H9 (cell line): Measurements from ENCODE around the gene NTF3. TPM values are rescaled to one million over a fixed set of nuclear protein-coding genes. Genes with fewer than 3 reads are reported as not detected.

Experiments
- DNase-seq: peaks from one replicate; pipeline ENCODE4 v3.0.0-alpha.2; 2017
- H2AFZ ChIP-seq: one replicate; pipeline ENCODE4 v1.6.1; 2013; ENCODE audit warnings: mild to moderate bottlenecking, low read length, control low read depth, moderate library complexity
- H2AK5ac ChIP-seq: 2 replicates; pipeline ENCODE4 v1.6.1; 2013; ENCODE audit warnings: low read length, control low read depth, mixed read lengths; ENCODE audit not compliant: insufficient read length
- H2BK120ac ChIP-seq: one replicate; pipeline ENCODE4 v1.6.1; 2013; ENCODE audit warnings: low read depth, mild to moderate bottlenecking, low read length, control low read depth, inconsistent platforms; ENCODE audit not compliant: poor library complexity, severe bottlenecking
- H2BK12ac ChIP-seq: 2 replicates; pipeline ENCODE4 v1.6.1; 2013; ENCODE audit warnings: low read length, control low read depth, mixed read lengths, low read depth; ENCODE audit not compliant: insufficient read length
- H2BK15ac ChIP-seq: 2 replicates; pipeline ENCODE4 v1.6.1; 2013; ENCODE audit warnings: low read depth, low read length, control low read depth
- H2BK20ac ChIP-seq: one replicate; pipeline ENCODE4 v1.6.1; 2013; ENCODE audit warnings: low read depth, mild to moderate bottlenecking, low read length, control low read depth, inconsistent platforms; ENCODE audit not compliant: poor library complexity, severe bottlenecking
- H2BK5ac ChIP-seq: 2 replicates; pipeline ENCODE4 v1.6.1; 2013; ENCODE audit warnings: low read length, control low read depth, mixed read lengths; ENCODE audit not compliant: insufficient read length
- H3K14ac ChIP-seq: 2 replicates; pipeline ENCODE4 v1.6.1; 2013; ENCODE audit warnings: low read length, control low read depth; ENCODE audit not compliant: insufficient read depth
- H3K18ac ChIP-seq: 2 replicates; pipeline ENCODE4 v1.6.1; 2013; ENCODE audit warnings: low read depth, mild to moderate bottlenecking, mixed read lengths, low read length, control low read depth; ENCODE audit not compliant: insufficient read length
- H3K23ac ChIP-seq: 2 replicates; pipeline ENCODE4 v1.6.1; 2013; ENCODE audit warnings: low read length, control low read depth, mixed read lengths, low read depth; ENCODE audit not compliant: insufficient read length
- H3K23me2 ChIP-seq: 2 replicates; pipeline ENCODE4 v1.6.1; 2013; ENCODE audit warnings: low read depth, mild to moderate bottlenecking, mixed read lengths, low read length, control low read depth; ENCODE audit not compliant: insufficient read length, poor library complexity, severe bottlenecking
- H3K27ac ChIP-seq: 2 replicates; pipeline ENCODE4 v1.5.1; 2013; ENCODE audit warnings: low read length, control low read depth, mixed read lengths, low read depth; ENCODE audit not compliant: insufficient read length
- H3K27me3 ChIP-seq: 2 replicates; pipeline ENCODE4 v1.6.1; 2013; ENCODE audit warnings: low read length, control low read depth, inconsistent platforms; ENCODE audit not compliant: insufficient read depth
- H3K4ac ChIP-seq: 2 replicates; pipeline ENCODE4 v1.6.1; 2013; ENCODE audit warnings: low read depth, mild to moderate bottlenecking, control low read depth, inconsistent platforms, low read length, moderate library complexity
- H3K4me1 ChIP-seq: 2 replicates; pipeline ENCODE4 v1.6.1; 2013; ENCODE audit warnings: low read length, control low read depth, inconsistent platforms; ENCODE audit not compliant: insufficient read depth
- H3K4me2 ChIP-seq: 2 replicates; pipeline ENCODE4 v1.6.1; 2013; ENCODE audit warnings: low read length, control low read depth, mixed read lengths; ENCODE audit not compliant: insufficient read length, insufficient read depth
- H3K56ac ChIP-seq: 2 replicates; pipeline ENCODE4 v1.6.1; 2013; ENCODE audit warnings: low read depth, mild to moderate bottlenecking, mixed read lengths, low read length, control low read depth; ENCODE audit not compliant: insufficient read length
- H3K79me1 ChIP-seq: 2 replicates; pipeline ENCODE4 v1.6.1; 2013; ENCODE audit warnings: low read depth, mild to moderate bottlenecking, moderate library complexity, low read length, control low read depth, inconsistent platforms; ENCODE audit not compliant: insufficient read depth, poor library complexity, severe bottlenecking
- H3K79me2 ChIP-seq: 2 replicates; pipeline ENCODE4 v1.6.1; 2013; ENCODE audit warnings: low read length, control low read depth, inconsistent platforms; ENCODE audit not compliant: insufficient read depth
- H3K9ac ChIP-seq: 2 replicates; pipeline ENCODE4 v1.6.1; 2013; ENCODE audit warnings: low read length, control low read depth, mixed read lengths; ENCODE audit not compliant: insufficient read length; ENCODE audit errors: extremely low read depth
- H3K9me3 ChIP-seq: one replicate; pipeline ENCODE4 v1.6.1; 2013; ENCODE audit warnings: low read depth, low read length, inconsistent platforms; ENCODE audit not compliant: control insufficient read depth
- H3T11ph ChIP-seq: one replicate; pipeline ENCODE4 v1.6.1; 2013; ENCODE audit warnings: mild to moderate bottlenecking, low read length, control low read depth, inconsistent platforms
- H4K20me1 ChIP-seq: one replicate; pipeline ENCODE4 v1.6.1; 2013; ENCODE audit not compliant: control insufficient read depth, insufficient read length, insufficient read depth
- H4K5ac ChIP-seq: 2 replicates; pipeline ENCODE4 v1.6.1; 2013; ENCODE audit warnings: low read depth, mild to moderate bottlenecking, mixed read lengths, low read length, control low read depth; ENCODE audit not compliant: insufficient read length
- H4K8ac ChIP-seq: replicated peaks from 2 replicates; pipeline ENCODE4 v1.6.1; 2013; ENCODE audit warnings: low read length, control low read depth, mixed read lengths, low read depth; ENCODE audit not compliant: insufficient read length
- H4K91ac ChIP-seq: 2 replicates; pipeline ENCODE4 v1.6.1; 2013; ENCODE audit warnings: low read depth, mild to moderate bottlenecking, moderate library complexity, mixed read lengths, low read length, control low read depth; ENCODE audit not compliant: insufficient read length
- H3K27ac Mint-ChIP-seq, 3 experiments: 2 replicates in 2 of 3; 3 replicates in 1 of 3; pipeline ENCODE4 v1.8.0; 2020 to 2021; ENCODE audit warnings: mixed read lengths in 3 of 3, mild to moderate bottlenecking in 1 of 3, moderate library complexity in 1 of 3
- H3K27me3 Mint-ChIP-seq: 2 replicates; pipeline ENCODE4 v1.8.0; 2021; ENCODE audit warnings: low read depth, mild to moderate bottlenecking, moderate library complexity, mixed read lengths
- H3K36me3 Mint-ChIP-seq, 3 experiments: 2 replicates in 2 of 3; 3 replicates in 1 of 3; pipeline ENCODE4 v1.8.0; 2020 to 2021; ENCODE audit warnings: low read depth in 3 of 3, mixed read lengths in 3 of 3; ENCODE audit not compliant: insufficient read depth in 1 of 3
- H3K4me1 Mint-ChIP-seq, 2 experiments: 2 replicates each; pipeline ENCODE4 v1.8.0; 2020; ENCODE audit warnings: mixed read lengths in 2 of 2
- H3K4me3 Mint-ChIP-seq, 2 experiments: 2 replicates in 1 of 2; 3 replicates in 1 of 2; pipeline ENCODE4 v1.8.0; 2020 to 2021; ENCODE audit warnings: mild to moderate bottlenecking in 2 of 2, mixed read lengths in 2 of 2, moderate library complexity in 1 of 2
- H3K9me3 Mint-ChIP-seq, 2 experiments: 2 replicates in 1 of 2; 3 replicates in 1 of 2; pipeline ENCODE4 v1.8.0; 2020; ENCODE audit warnings: mild to moderate bottlenecking in 2 of 2, mixed read lengths in 2 of 2, moderate library complexity in 1 of 2
- WGBS: extraction: QIAGEN DNeasy Blood & Tissue Kit; methylation state at CpG from one replicate; pipeline ENCODE4 v1.1.7; 2013; ENCODE audit warnings: missing lambda C conversion rate, low lambda C conversion rate, mixed read lengths; ENCODE audit not compliant: insufficient read length; ENCODE audit errors: extremely low coverage; 5-methylcytosine and 5-hydroxymethylcytosine counted together
- total RNA-seq: library from RNA; stranded (reverse); gene quantifications from 2 replicates; pipeline ENCODE4 v1.2.1, GENCODE V29; 2021
- TF ChIP-seq, protein P1 (sequence below): fragments of 200-600 bp; sonication (generic); conservative IDR thresholded peaks from 3 replicates; pipeline ENCODE4 v1.8.0; 2021; ENCODE audit warnings: antibody characterized with exemption, mild to moderate bottlenecking

Gene NTF3
- total RNA-seq, 1 experiment from 2014 or later, result 0.48 TPM

DNA sequence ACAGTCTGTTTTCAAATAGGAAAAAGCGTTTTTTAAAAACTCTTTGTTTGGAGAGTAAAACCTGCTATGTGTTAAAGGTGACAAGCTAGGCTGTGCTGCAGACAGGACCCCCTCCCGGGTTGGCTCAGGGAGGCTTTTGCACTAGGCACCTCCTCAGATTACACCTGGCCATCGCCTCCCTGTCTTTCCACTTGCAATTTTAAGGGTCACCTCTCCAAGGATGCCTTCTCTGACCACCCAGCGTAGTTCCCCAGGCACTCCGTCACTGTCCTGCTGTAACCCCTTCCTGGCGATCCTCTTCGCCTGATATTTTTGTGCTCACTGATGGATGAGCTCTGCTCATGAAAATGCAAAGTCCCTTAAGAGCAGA is 80.7 kb downstream of the NTF3 start:
- no peak overlapping the region for H3K4ac ChIP-seq
- no peak overlapping the region for H2BK5ac ChIP-seq
- H3K27me3 Mint-ChIP-seq, result peaks cover 12% of the 10 kb centered on the region
- no peaks in the 10 kb centered on the region for H3K79me2 ChIP-seq
- H3K36me3 Mint-ChIP-seq, result no peaks in the 10 kb centered on the region
- H3K9me3 Mint-ChIP-seq, result no peaks in the 10 kb centered on the region; a peak in 1 of 5 replicates
- H2AFZ ChIP-seq, result no peak overlapping the region
- no peaks in the 10 kb centered on the region for H3K23me2 ChIP-seq
- no peak overlapping the region for H3K14ac ChIP-seq
- TF ChIP-seq, protein P1, sequence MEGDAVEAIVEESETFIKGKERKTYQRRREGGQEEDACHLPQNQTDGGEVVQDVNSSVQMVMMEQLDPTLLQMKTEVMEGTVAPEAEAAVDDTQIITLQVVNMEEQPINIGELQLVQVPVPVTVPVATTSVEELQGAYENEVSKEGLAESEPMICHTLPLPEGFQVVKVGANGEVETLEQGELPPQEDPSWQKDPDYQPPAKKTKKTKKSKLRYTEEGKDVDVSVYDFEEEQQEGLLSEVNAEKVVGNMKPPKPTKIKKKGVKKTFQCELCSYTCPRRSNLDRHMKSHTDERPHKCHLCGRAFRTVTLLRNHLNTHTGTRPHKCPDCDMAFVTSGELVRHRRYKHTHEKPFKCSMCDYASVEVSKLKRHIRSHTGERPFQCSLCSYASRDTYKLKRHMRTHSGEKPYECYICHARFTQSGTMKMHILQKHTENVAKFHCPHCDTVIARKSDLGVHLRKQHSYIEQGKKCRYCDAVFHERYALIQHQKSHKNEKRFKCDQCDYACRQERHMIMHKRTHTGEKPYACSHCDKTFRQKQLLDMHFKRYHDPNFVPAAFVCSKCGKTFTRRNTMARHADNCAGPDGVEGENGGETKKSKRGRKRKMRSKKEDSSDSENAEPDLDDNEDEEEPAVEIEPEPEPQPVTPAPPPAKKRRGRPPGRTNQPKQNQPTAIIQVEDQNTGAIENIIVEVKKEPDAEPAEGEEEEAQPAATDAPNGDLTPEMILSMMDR, result no peak
- peak; percentile 35 for DNase-seq
- H4K20me1 ChIP-seq, result no peaks in the 10 kb centered on the region
- no peak overlapping the region for H4K8ac ChIP-seq
- H3K56ac ChIP-seq, result no peak overlapping the region
- H2AK5ac ChIP-seq, result no peak overlapping the region
- no peak overlapping the region for H4K91ac ChIP-seq
- no peak overlapping the region for H2BK15ac ChIP-seq
- no peak overlapping the region for H3K23ac ChIP-seq
- H3K27ac ChIP-seq, result no peak overlapping the region
- no peak overlapping the region for H4K5ac ChIP-seq
- no peak overlapping the region for H3K18ac ChIP-seq
- no peaks in the 10 kb centered on the region for H3K4me1 ChIP-seq
- H2BK20ac ChIP-seq, result no peak overlapping the region
- H3K27me3 ChIP-seq, result no peaks in the 10 kb centered on the region
- H3K4me1 Mint-ChIP-seq, result peaks cover 17 to 24% of the 10 kb centered on the region in 2 experiments
- H3K9ac ChIP-seq, result no peak overlapping the region
- H3K4me2 ChIP-seq, result no peak overlapping the region
- no peak overlapping the region for H3T11ph ChIP-seq
- no peaks in the 10 kb centered on the region for H3K9me3 ChIP-seq
- no peak overlapping the region for H2BK12ac ChIP-seq
- no peaks in the 10 kb centered on the region for H3K79me1 ChIP-seq
- no peak overlapping the region for H2BK120ac ChIP-seq
- H3K4me3 Mint-ChIP-seq, result no peak overlapping the region
- H3K27ac Mint-ChIP-seq, result no peak overlapping the region
- no CpG with 5 or more reads among the region's 7 CpGs for WGBS
